ENCODE data around the gene ATP2C1.
"Not testable (repeated sequence)": the region's sequence is repeated elsewhere in the genome, so short reads cannot be mapped to it uniquely, and the experiment has no call there.

The ATP2C1 gene

DNA sequence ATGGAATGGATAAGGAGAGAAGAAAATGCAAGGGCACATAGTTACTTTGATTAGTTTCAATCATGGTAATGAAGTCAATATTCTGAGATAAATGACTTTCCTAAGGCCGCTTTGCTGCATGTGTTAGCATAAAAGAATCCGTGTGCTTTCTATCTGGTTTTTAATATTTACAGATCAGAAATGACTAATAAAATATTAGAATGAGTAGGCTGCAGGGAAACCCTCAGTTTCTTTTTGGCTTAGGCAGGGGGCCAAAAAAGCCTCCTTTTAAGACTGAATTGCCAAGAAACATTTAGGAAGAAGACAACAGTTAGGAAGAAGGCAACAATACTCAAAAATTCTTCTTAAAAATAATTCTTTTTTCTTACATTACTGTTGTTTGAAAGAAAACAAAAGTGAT, 144.4 kb downstream of the ATP2C1 start:
- TF ChIP-seq, protein P1, sequence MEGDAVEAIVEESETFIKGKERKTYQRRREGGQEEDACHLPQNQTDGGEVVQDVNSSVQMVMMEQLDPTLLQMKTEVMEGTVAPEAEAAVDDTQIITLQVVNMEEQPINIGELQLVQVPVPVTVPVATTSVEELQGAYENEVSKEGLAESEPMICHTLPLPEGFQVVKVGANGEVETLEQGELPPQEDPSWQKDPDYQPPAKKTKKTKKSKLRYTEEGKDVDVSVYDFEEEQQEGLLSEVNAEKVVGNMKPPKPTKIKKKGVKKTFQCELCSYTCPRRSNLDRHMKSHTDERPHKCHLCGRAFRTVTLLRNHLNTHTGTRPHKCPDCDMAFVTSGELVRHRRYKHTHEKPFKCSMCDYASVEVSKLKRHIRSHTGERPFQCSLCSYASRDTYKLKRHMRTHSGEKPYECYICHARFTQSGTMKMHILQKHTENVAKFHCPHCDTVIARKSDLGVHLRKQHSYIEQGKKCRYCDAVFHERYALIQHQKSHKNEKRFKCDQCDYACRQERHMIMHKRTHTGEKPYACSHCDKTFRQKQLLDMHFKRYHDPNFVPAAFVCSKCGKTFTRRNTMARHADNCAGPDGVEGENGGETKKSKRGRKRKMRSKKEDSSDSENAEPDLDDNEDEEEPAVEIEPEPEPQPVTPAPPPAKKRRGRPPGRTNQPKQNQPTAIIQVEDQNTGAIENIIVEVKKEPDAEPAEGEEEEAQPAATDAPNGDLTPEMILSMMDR (IDR thresholded peaks at IDR 0.05; ENCODE audit: low read depth, low read length): no peak
- no peak for DNase-seq (ENCODE audit: extremely low read depth, low read depth)

DNA sequence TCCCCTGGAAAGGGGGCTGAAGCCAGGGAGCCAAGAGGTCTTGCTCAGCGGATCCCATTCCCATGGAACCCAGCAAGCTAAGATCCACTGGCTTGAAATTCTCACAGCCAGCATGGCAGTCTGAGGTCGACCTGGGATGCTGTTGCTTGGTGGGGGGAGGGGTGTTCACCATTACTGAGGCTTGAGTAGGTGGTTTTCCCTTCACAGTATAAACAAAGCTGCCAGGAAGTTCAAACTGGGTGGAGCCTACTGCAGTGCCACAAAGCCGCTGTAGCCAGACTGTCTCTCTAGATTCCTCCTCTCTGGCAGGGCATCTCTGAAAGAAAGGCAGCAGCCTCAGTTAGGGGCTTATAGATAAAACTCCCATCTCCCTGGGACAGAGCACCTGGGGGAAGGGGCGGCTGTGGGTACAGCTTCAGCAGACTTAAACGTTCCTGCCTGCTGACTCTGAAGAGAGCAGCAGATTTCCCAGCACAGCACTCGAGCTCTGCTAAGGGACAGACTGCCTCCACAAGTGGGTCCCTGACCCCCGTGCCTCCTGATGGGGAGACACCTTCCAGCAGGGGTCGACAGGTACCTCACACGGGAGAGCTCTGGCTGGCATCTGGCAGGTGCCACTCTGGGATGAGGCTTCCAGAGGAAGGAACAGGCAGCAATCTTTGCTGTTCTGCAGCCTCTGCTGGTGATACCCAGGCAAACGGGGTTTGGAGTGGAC, 148.5 kb downstream of the ATP2C1 start:
- DNase-seq (ENCODE audit: extremely low read depth, low read depth): not testable (repeated sequence)

DNA sequence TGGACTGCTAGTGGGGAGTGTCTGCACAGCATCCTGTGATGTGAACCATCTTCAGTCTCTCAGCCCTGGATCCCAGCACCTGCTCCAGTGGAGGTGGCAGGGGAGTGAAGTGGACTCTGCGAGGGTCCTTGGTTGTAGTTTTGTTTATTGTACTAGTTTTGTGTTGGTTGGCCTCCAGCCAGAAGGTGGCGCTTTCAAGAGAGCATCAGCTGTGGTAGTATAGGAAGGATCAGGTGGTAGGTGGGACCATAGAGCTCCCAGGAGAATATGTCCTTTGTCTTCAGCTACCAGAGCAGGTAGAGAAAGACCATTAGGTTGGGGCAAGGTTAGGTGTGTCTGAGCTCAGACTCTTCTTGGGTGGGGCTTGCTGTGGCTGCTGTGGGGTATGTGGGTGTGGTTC, 153.7 kb downstream of the ATP2C1 start:
- DNase-seq (ENCODE audit: extremely low read depth, low read depth): no peak
- TF ChIP-seq, protein P1 (IDR thresholded peaks at IDR 0.05; ENCODE audit: low read depth, low read length): no peak

DNA sequence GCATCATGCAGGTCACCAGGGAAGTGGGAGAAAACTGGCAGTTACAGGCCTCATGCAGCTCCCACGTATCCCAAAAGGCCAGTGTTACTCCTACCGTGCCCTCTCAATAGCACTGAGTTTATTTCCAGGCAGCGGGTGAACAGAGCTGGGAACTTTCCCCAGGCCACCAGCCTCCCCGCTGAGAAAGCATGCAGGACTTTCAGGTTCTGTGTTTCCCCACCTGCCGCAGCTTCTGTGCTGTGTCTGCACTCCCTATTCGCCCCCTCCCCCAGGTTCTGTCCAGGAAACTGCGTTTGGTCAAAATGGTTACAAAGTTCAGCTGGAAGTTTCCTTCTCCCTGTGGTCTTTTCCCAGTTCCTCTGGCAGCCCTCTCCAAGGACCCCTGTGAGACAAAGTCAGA, 154.1 kb downstream of the ATP2C1 start:
- TF ChIP-seq, protein P1 (IDR thresholded peaks at IDR 0.05; ENCODE audit: low read depth, low read length): no peak
- DNase-seq (ENCODE audit: extremely low read depth, low read depth): no peak

DNA sequence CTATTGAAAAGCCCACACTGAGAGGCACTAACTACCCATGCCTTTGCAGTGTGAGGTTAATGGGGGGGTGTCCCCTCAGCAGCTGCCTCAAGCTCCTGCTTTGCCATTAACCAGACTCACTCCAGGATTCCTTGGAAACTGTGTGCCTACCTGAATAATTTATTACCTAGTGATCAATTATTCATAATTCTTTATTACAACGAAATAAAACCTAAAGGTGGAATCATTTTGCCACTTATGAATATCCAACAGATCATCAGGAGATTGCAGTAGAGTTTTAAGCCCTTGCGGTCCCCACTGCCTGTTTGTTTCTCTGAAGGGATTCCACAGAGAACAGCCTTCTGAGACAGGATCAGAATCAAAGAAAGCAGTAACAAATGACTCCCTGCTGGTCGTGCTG, 156.1 kb downstream of the ATP2C1 start:
- no peak for DNase-seq (ENCODE audit: extremely low read depth, low read depth)
- TF ChIP-seq, protein P1 (IDR thresholded peaks at IDR 0.05; ENCODE audit: low read depth, low read length): no peak

DNA sequence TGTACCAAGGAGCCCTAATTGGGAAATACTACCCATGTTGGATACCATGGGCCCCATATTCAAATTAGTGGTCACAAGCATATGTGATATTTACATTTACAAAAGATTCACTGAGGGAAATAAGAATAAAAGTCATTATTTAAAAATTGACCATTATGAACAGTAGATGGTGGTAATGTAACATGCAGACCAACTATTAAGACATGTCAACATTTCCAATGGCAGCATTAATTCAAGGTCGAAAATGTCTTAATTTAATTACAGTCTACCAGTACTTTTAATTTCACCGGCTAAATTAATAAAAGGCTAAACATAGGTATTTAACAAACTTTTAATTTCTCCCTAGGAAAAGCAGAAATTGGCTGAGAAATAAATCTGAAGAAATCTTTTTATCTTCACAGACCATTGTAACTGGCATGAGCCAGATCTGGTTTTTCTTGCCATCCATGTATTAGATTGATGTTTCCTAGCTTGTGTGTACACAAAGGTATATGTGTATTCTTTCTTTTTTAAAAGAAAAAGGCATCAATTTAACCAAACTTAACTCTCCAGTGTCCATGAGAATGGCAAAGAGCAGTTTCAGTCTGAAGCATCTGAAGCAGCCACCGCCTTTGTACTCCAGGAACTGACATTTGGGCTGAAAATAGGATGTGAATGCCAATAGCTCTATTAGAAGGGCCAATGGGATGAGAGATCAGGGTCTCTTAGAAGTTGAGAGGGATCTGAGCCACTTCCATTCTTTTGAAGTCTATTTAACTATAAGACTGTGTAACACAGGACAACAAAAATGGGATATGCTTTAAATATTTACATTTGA, 159.4 kb downstream of the ATP2C1 start:
- no peak for DNase-seq (ENCODE audit: extremely low read depth, low read depth)
- TF ChIP-seq, protein P1 (IDR thresholded peaks at IDR 0.05; ENCODE audit: low read depth, low read length): peak; percentile 21
